T-helper 2 cell treated with Interferon-gamma antibody and Interleukin-4, amounts not matched to agents 5 μg/mL and 100 μg/mL, for 36 hours (primary cell): ENCODE data around the gene PDF.
"Not testable (repeated sequence)": the region's sequence is repeated elsewhere in the genome, so short reads cannot be mapped to it uniquely, and the experiment has no call there.

Source experiments
- DNase-seq: peaks from one replicate; pipeline ENCODE4 v3.0.0; 2021; ENCODE audit warnings: low spot score
- H3K27ac Mint-ChIP-seq: one replicate; pipeline ENCODE4 v1.8.0; 2021; ENCODE audit warnings: mild to moderate bottlenecking, mixed read lengths
- H3K27me3 Mint-ChIP-seq: one replicate; pipeline ENCODE4 v1.8.0; 2021; ENCODE audit warnings: low read depth, mixed read lengths
- H3K36me3 Mint-ChIP-seq: one replicate; pipeline ENCODE4 v1.8.0; 2021; ENCODE audit warnings: low read depth, mixed read lengths
- H3K4me1 Mint-ChIP-seq: one replicate; pipeline ENCODE4 v1.8.0; 2021; ENCODE audit warnings: low read depth, mixed read lengths
- H3K4me3 Mint-ChIP-seq: one replicate; pipeline ENCODE4 v1.8.0; 2022; ENCODE audit warnings: mild to moderate bottlenecking, moderate library complexity, mixed read lengths
- H3K9me3 Mint-ChIP-seq: one replicate; pipeline ENCODE4 v1.8.0; 2021; ENCODE audit warnings: mixed read lengths

Gene PDF

GRCh38 chr16:69298261-69298660, 32.1 kb downstream of the PDF start:
- no peak for DNase-seq
- peaks cover 14% of the 10 kb centered on the region for H3K36me3 Mint-ChIP-seq
- no peaks in the 10 kb centered on the region for H3K27me3 Mint-ChIP-seq

GRCh38 chr16:69296771-69297170, 33.6 kb downstream of the PDF start:
- H3K4me1 Mint-ChIP-seq, H3K4me3 Mint-ChIP-seq, DNase-seq, H3K27me3 Mint-ChIP-seq, H3K27ac Mint-ChIP-seq, H3K9me3 Mint-ChIP-seq: not testable (repeated sequence)
- peaks cover 12% of the 10 kb centered on the region for H3K36me3 Mint-ChIP-seq

More at GRCh38 chr16:69298261-69298660, 32.1 kb downstream of the PDF start:
- no peak overlapping the region for H3K4me3 Mint-ChIP-seq
- no peak overlapping the region for H3K27ac Mint-ChIP-seq
- H3K9me3 Mint-ChIP-seq, result no peaks in the 10 kb centered on the region
- H3K4me1 Mint-ChIP-seq, result peaks cover under 1% of the 10 kb centered on the region

- Mint-ChIP-seq H3K9me3 (no peaks in the 10 kb centered on the region), H3K4me1 (no peaks in the 10 kb centered on the region)
These were observed 36.3 kb downstream of the PDF start for GRCh38 chr16:69294051-69294450.

GRCh38 chr16:69293401-69293800, 37.0 kb downstream of the PDF start:
- no peak overlapping the region for H3K27ac Mint-ChIP-seq
- no peak overlapping the region for H3K4me3 Mint-ChIP-seq
- H3K9me3 Mint-ChIP-seq, result no peaks in the 10 kb centered on the region
- H3K4me1 Mint-ChIP-seq, result no peaks in the 10 kb centered on the region
- no peaks in the 10 kb centered on the region for H3K27me3 Mint-ChIP-seq
- peaks cover 2% of the 10 kb centered on the region for H3K36me3 Mint-ChIP-seq
- DNase-seq, result no peak

More at GRCh38 chr16:69294051-69294450, 36.3 kb downstream of the PDF start:
- no peaks in the 10 kb centered on the region for H3K27me3 Mint-ChIP-seq
- H3K27ac Mint-ChIP-seq, result no peak overlapping the region
- DNase-seq, result no peak
- H3K36me3 Mint-ChIP-seq, result peaks cover 2% of the 10 kb centered on the region
- no peak overlapping the region for H3K4me3 Mint-ChIP-seq

GRCh38 chr16:69291657-69292056, 38.7 kb downstream of the PDF start:
- DNase-seq, H3K36me3 Mint-ChIP-seq, H3K27ac Mint-ChIP-seq, H3K4me3 Mint-ChIP-seq, H3K27me3 Mint-ChIP-seq, H3K4me1 Mint-ChIP-seq, H3K9me3 Mint-ChIP-seq: not testable (repeated sequence)

- H3K27ac Mint-ChIP-seq, result no peak overlapping the region
- no peaks in the 10 kb centered on the region for H3K27me3 Mint-ChIP-seq
- DNase-seq, result peak; percentile 11
- H3K9me3 Mint-ChIP-seq, result no peaks in the 10 kb centered on the region
- no peaks in the 10 kb centered on the region for H3K4me1 Mint-ChIP-seq
- H3K36me3 Mint-ChIP-seq, result no peaks in the 10 kb centered on the region
- H3K4me3 Mint-ChIP-seq, result no peak overlapping the region
These were observed 43.3 kb downstream of the PDF start for GRCh38 chr16:69286941-69287713.

GRCh38 chr16:69285240-69285639, 45.1 kb downstream of the PDF start:
- Mint-ChIP-seq H3K9me3 (no peaks in the 10 kb centered on the region), H3K27me3 (no peaks in the 10 kb centered on the region), H3K27ac (no peak overlapping the region), H3K36me3 (no peaks in the 10 kb centered on the region), H3K4me3 (no peak overlapping the region), H3K4me1 (no peaks in the 10 kb centered on the region)
- DNase-seq, result no peak

- no peak overlapping the region for H3K27ac Mint-ChIP-seq
- H3K9me3 Mint-ChIP-seq, result no peaks in the 10 kb centered on the region
- no peaks in the 10 kb centered on the region for H3K4me1 Mint-ChIP-seq
- no peak for DNase-seq
- no peak overlapping the region for H3K4me3 Mint-ChIP-seq
- no peaks in the 10 kb centered on the region for H3K27me3 Mint-ChIP-seq
- no peaks in the 10 kb centered on the region for H3K36me3 Mint-ChIP-seq
These were observed 46.5 kb downstream of the PDF start for GRCh38 chr16:69283851-69284250.

- H3K36me3 Mint-ChIP-seq, result no peaks in the 10 kb centered on the region
- H3K27ac Mint-ChIP-seq, result no peak overlapping the region
- H3K9me3 Mint-ChIP-seq, result no peaks in the 10 kb centered on the region
- DNase-seq, result no peak
- H3K4me3 Mint-ChIP-seq, result no peak overlapping the region
- H3K27me3 Mint-ChIP-seq, result no peaks in the 10 kb centered on the region
- H3K4me1 Mint-ChIP-seq, result no peaks in the 10 kb centered on the region
These were observed 53.0 kb downstream of the PDF start for GRCh38 chr16:69277413-69277812.
